HTERT RPE-1 (cell line): ENCODE measurements around the gene NIPBL.
"Not testable (repeated sequence)": the region's sequence is repeated elsewhere in the genome, so short reads cannot be mapped to it uniquely, and the experiment has no call there.

Experiments
- in situ Hi-C: fragments of 300-500 bp; cut with MboI; formaldehyde crosslinking; loops from 4 replicates; pipeline ENCODE4 v1.14.3; 2020; ENCODE audit warnings: low sequenced_read_pairs

Gene NIPBL

DNA sequence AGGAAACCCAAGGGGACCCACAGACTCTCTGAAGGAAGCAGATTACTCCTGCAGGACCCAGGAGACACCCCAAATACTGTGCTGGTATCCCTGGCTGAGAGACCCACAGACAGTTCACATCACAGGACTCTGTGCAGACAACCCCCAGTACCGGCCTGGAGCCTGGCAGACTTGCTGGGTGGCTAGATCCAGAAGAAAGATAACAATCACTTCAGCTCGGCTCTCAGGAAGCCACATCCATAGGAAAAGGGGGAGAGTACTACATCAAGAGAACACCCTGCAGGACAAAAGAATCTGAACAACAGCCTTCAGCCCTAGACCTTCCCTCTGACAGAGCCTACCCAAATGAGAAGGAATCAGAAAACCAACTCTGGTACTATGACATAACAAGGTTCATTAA is 206.4 kb downstream of the NIPBL start:
- in situ Hi-C loops: not testable (repeated sequence)

DNA sequence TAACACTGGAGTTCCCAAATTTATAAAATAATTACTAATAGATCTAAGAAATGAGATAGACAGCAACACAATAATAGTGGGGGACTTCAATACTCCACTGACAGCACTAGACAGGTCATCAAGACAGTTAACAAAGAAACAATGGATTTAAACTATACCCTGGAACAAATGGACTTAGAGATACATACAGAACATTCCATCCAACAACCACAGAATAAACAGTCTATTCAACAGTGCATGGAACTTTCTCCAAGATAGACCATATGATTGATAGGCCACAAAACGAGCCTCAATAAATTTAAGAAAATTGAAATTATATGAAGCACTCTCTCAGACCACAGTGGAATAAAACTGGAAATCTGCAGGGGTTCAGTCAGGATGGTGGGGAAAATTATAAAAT is 209.5 kb downstream of the NIPBL start:
- in situ Hi-C loops: not testable (repeated sequence)

DNA sequence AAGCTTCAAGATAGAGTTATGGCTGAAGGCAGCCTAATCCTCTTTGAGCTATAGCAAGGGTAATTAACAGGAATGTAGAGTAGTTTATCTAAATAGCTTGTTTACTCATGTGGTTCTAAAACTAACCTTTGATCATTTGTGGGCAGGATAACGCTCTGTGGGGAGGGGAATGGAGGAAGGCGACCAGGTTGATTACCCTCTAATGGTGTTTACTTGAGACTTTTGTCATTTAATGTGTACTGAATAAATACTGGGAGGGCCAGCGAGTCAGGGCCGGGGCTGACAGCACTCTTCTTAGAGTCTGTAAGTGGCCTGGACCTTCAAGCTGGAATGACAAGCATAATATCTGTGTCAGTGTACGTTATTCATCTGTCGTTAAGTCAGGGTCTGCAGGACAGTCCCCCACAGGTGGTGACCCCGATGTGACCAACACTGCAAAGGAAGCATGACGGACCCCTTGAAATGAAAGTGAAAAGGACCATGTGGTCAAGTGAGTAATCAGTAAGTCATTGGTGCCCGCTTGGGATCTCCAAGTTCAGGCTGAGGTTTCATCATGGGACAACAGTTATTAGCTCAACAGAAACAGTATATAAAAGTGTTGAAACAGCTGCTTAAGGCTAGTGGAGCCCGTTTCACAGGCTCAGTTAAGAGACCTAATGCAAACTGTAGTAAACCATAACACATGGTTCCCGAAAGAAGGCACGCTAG is 210.1 kb downstream of the NIPBL start:
- in situ Hi-C loops: no loop called here

DNA sequence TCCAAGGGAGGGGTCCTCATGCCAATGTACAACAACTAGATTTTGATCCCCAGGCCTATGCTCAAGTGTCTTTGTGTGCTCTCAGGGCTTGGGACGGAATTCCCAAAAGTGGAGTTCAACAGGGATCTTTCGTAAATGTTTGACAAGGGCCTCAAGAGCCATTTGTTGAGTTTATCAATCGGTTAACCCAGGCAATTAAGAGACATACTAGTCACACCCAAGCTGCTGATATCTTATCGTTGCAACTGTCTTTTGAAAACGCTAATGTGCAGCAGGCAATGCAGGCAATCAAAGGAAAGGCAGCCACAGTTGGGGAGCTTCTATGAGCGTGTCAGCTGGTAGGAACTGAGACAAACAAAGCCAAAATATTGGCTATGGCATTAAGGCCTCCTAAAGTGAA is 211.4 kb downstream of the NIPBL start:
- in situ Hi-C loops: no loop called here

DNA sequence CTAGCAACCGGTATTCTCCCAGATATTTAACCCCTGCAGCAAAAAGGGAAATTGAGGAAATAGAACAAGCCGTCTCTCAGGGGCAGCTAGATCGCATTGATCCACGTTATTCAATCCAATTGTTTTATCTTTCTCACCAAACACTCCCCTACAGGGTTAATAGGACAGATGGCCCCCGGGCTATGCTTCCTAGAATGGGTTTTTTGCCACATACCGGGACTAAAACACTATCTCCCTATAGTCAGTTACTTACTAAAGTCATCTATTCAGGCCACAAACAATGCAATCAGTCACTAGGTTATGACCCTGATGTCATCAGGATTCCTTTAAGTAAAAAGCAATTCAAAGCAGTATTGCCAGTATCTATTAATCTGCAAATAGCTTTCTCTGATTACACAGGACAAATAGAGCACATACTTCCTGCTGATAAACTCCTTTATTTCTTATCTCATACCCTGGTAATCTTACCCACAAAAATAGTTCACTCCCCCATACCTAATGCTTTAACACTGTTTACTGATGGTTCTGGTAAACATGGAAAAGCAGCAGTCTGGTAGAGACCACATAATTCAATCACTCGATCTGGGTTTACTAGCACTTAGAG is 213.7 kb downstream of the NIPBL start:
- in situ Hi-C loops: no loop called here

DNA sequence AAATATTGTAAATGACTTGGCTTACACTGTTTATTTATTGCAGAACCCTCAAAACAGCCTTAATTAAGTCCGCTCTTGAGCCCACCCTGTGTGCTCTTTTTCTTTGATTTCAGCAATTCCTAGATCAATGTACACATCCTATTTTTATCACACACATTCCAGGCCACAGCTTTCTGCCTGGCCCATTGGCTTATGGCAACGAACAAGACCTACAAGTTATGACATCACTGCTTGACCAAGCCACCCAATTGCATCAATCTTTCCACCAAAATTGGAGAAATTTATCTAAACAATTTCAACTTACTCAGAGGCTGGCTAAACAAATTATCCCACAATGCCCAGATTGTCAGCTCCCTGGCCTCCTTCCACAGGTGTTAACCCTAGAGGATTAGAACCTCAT is 214.2 kb downstream of the NIPBL start:
- in situ Hi-C loops: no loop called here

DNA sequence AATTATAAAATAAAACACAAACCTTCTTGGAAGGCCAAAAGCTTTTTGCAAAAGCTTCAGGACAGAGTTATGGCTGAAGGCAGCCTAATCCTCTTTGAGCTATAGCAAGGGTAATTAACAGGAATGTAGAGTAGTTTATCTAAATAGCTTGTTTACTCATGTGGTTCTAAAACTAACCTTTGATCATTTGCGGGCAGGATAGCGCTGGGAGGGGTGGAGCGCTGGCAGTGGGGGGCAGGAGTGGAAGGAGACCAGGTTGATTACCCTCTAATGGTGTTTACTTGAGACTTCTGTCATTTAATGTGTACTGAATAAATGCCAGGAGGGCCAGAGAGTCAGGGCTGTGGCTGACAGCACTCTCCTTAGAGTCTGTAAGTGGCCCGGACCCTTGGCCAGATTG is 217.2 kb downstream of the NIPBL start:
- in situ Hi-C loops: not testable (repeated sequence)

DNA sequence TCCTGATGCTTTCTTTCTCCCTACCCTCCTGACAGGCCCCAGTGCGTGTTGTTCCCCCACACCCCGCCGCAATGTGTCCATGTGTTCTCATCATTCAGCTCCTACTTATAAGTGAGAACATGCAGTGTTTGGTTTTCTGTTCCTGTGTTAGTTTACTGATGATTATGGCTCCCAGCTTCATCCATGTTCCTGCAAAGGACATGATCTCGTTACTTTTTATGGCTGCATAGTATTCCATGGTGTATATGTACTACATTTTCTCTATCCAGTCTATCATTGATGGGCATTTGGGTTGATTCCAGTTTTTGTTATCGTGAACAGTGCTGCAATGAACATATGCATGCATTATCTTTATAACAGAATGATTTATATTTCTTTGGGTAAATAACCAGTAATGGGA is 222.7 kb downstream of the NIPBL start:
- in situ Hi-C loops: not testable (repeated sequence)

DNA sequence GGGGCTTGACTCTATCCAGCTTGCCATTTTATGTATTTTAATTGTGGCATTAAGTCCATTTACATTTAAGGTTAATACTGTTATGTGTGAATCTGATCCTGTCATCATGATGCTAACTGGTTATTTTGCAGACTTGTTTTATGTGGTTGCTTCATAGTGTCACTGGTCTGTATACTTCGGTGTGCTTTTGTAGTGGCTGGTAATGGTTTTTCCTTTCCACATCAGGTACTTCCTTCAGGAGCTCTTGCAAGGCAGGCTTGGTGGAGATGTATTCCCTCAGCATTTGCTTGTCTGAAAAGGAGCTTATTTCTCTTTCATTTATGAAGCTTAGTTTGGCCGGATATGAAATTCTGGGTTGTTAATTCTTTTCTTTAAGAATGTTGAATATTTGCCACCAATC is 226.7 kb downstream of the NIPBL start:
- in situ Hi-C loops: no loop called here

DNA sequence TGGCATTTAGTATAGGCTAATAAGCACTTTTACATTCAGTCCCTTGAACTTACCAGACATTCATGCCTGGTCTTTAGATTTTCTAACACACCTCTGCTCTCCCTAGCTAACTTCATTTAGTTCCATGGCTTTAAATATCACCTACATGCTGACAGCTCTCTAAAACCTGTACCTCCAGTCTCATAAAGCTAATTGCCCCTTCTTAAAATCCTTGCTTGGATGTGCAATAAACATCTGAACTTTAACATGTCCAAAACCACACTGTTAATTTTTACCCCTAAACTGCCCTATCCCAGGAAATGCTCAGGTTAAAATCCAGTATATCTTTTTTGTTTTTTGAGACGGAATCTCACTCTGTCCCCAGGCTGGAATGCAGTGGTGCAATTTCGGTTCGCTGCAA is 232.8 kb downstream of the NIPBL start:
- in situ Hi-C loops: no loop called here

DNA sequence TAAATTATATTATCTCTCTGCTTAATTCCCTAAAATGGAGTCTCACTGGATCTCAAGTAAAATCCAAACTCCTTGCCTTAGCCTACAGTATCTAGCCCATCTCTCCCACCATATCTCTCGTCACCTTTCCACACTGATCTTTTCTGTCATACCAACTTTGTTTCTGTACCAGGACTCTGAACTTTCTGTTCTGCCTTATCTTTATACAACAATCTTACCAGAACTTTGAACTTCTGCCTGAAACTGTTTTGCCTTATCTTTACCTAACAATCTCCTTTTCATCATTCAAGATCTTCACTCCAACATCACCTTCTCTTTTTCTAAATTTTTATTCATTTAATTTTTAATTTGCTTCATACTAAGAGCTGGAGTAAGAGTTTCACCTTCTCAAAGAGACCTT is 233.6 kb downstream of the NIPBL start:
- in situ Hi-C loops: no loop called here

DNA sequence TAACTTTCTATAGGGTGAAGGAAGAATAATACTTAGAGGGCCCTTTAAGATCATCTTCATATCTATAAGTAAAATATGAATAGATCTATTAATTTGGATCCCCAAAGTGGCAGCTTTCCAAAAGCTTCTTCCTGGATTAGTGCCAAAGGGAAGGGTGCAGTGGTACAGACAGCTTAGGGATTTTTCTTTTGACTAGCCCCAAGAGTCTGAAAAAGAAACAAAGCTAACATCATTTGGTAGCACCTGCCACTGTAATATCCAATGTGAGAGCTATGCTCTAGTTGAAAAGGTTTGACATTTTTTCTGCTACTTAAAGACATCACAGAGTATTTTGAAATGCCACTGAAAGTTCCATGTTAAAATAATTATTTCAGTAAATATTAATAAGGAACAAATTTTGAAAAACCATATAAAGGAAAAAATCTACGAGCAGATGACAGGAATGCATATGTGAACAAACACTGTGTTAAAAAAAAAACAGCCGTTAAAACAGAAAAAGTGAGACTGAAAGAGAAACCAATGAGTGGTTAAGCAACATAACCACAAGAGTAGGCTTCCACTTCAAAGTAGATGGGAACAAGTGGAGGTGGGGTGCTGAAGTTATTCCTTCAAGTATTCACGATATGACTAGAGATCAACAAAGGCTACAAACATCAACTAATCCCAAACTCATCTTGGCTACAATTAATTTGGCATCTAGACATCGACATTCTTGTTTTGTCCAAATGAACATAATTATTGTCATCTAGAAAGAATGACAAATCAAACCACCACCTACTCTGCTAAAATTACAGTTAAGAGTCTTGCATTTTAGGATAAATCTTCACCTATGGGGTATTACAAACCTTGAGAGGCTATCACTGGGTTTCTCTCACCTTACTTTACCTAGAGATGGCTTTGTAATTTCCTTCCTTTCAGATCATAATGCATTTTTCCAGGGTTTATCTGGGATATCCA is 235.1 kb downstream of the NIPBL start:
- in situ Hi-C loops: no loop called here

DNA sequence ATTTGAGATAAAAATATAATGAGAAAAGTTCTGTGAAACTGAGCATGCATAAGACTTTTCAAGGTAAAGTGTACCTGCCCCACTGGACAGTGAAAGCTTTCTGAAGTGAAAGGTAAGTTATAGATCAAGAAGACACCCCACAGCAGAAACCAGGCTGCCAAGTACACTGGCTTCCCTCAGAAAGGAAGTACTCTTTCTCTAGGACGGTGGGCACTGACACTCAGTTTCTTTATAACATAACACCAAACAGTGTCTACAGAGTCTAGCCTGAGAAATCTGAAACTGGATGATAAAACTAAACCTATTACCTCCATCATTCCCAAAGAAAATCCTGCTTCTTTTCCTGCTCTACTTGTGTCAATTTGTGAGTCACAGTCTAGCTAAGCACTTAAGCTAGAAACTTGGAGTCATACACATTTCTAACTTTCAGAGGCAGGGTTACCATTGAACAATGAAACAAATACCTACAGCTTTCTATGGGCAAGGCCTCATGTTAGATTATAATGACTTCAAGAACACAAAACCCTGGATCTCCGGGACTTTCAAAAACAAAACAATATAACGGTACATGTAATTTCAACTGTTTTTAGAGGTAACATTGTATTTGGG is 235.9 kb downstream of the NIPBL start:
- in situ Hi-C loops: no loop called here
